IMR-90 (cell line): ENCODE results near the gene NAPSA. TPM values are rescaled to one million over a fixed set of nuclear protein-coding genes. Genes with fewer than 3 reads are reported as not detected.
A peak's percentile ranks its signal among the peaks of the same experiment; 100 is the strongest.

Source experiments
- ATAC-seq: fragments of 200-7000 bp; cut with Tn5 transposase; 2 replicates; pipeline ENCODE4 v1.9.1; 2020; ENCODE audit warnings: low read depth, mild to moderate bottlenecking, moderate library complexity
- BruUV-seq: library from RNA; stranded (reverse); fragments of 400-500 nt; replicated peaks from 2 replicates; lab custom pipeline; 2021; lab: Mats Ljungman, UMichigan
- CTCF ChIA-PET: fragments of 300-600 bp; formaldehyde crosslinking; extraction: SDS; loops from one replicate; lab custom pipeline; 2021; ENCODE audit warnings: antibody characterized with exemption; lab: Yijun Ruan, JAX
- POLR2A ChIA-PET: fragments of 300-600 bp; sonication (Branson Sonifier 250); formaldehyde crosslinking; loops from one replicate; lab custom pipeline; 2022; ENCODE audit warnings: antibody characterized with exemption; ENCODE audit not compliant: unreplicated experiment; lab: Charles Lee
- DNase-seq: peaks from one replicate; pipeline ENCODE4 v3.0.0; 2013
- H2AFZ ChIP-seq: replicated peaks from 2 replicates; pipeline ENCODE3; 2013; ENCODE audit warnings: low read length, mild to moderate bottlenecking; ENCODE audit not compliant: poor library complexity
- H2AK5ac ChIP-seq: 2 replicates; pipeline ENCODE4 v1.6.1; 2013; ENCODE audit warnings: low read depth, low read length, inconsistent platforms
- H2AK9ac ChIP-seq: replicated peaks from 2 replicates; pipeline ENCODE3; 2013; ENCODE audit warnings: mild to moderate bottlenecking, low read depth, low read length, moderate library complexity; ENCODE audit not compliant: poor library complexity
- H2BK120ac ChIP-seq: 2 replicates; pipeline ENCODE4 v1.6.1; 2013; ENCODE audit warnings: low read depth, low read length, inconsistent platforms
- H2BK15ac ChIP-seq: 3 replicates; pipeline ENCODE4 v1.6.1; 2013; ENCODE audit warnings: low read depth, low read length, inconsistent platforms
- H2BK20ac ChIP-seq: 2 replicates; pipeline ENCODE4 v1.6.1; 2013; ENCODE audit warnings: low read depth, mild to moderate bottlenecking, inconsistent platforms, low read length, moderate library complexity
- H2BK5ac ChIP-seq: 2 replicates; pipeline ENCODE4 v1.6.1; 2013; ENCODE audit warnings: mild to moderate bottlenecking, low read depth, low read length, inconsistent platforms; ENCODE audit not compliant: poor library complexity, severe bottlenecking
- H3K14ac ChIP-seq: replicated peaks from 2 replicates; pipeline ENCODE4 v1.6.1; 2013; ENCODE audit warnings: low read depth, low read length, inconsistent platforms
- H3K18ac ChIP-seq: 2 replicates; pipeline ENCODE4 v1.6.1; 2013; ENCODE audit warnings: low read depth, low read length, control low read depth
- H3K23ac ChIP-seq: 2 replicates; pipeline ENCODE4 v1.6.1; 2013; ENCODE audit warnings: low read depth, low read length, inconsistent platforms
- H3K27ac ChIP-seq: 2 replicates; pipeline ENCODE4 v1.5.1; 2013; ENCODE audit warnings: mild to moderate bottlenecking, control low read depth, low read length; ENCODE audit not compliant: insufficient read depth
- H3K27me3 ChIP-seq: 2 replicates; pipeline ENCODE4 v1.6.1; 2013; ENCODE audit warnings: low read length; ENCODE audit not compliant: control insufficient read depth, insufficient read depth
- H3K36me3 ChIP-seq: 2 replicates; pipeline ENCODE4 v1.6.1; 2013; ENCODE audit warnings: low read length, mixed read lengths; ENCODE audit not compliant: control insufficient read depth, insufficient read depth
- H3K4ac ChIP-seq: 2 replicates; pipeline ENCODE4 v1.6.1; 2013; ENCODE audit warnings: low read depth, low read length, inconsistent platforms
- H3K4me1 ChIP-seq: 2 replicates; pipeline ENCODE4 v1.6.1; 2013; ENCODE audit warnings: low read length, mixed read lengths; ENCODE audit not compliant: control insufficient read depth, insufficient read depth
- H3K4me2 ChIP-seq: 2 replicates; pipeline ENCODE4 v1.6.1; 2013; ENCODE audit warnings: low read depth, mild to moderate bottlenecking, control low read depth, low read length, moderate library complexity
- H3K4me3 ChIP-seq: 2 replicates; pipeline ENCODE4 v1.5.1; 2013; ENCODE audit warnings: low read depth, mild to moderate bottlenecking, control low read depth, low read length, moderate library complexity; ENCODE audit not compliant: insufficient read depth
- H3K56ac ChIP-seq: 2 replicates; pipeline ENCODE4 v1.6.1; 2013; ENCODE audit warnings: low read length, inconsistent platforms; ENCODE audit not compliant: insufficient read depth; ENCODE audit errors: extremely low read depth
- H3K79me1 ChIP-seq, 2 experiments: 2 replicates each; pipeline ENCODE4 v1.6.1; 2013; ENCODE audit warnings: low read length in 2 of 2, inconsistent platforms in 1 of 2, low read depth in 1 of 2
- H3K9ac ChIP-seq: 2 replicates; pipeline ENCODE4 v1.6.1; 2013; ENCODE audit warnings: low read depth, low read length, control low read depth
- H3K9me1 ChIP-seq: 2 replicates; pipeline ENCODE4 v1.6.1; 2013; ENCODE audit warnings: low read length, inconsistent platforms; ENCODE audit not compliant: insufficient read depth
- H3K9me3 ChIP-seq: 2 replicates; pipeline ENCODE4 v1.6.1; 2013; ENCODE audit warnings: low read length; ENCODE audit not compliant: control insufficient read depth, insufficient read depth
- H4K20me1 ChIP-seq: 2 replicates; pipeline ENCODE4 v1.6.1; 2013; ENCODE audit warnings: low read length, inconsistent platforms; ENCODE audit not compliant: insufficient read depth
- H4K5ac ChIP-seq: 2 replicates; pipeline ENCODE4 v1.6.1; 2013; ENCODE audit warnings: mild to moderate bottlenecking, low read depth, low read length, control low read depth
- H4K8ac ChIP-seq, 2 experiments: 2 replicates each; pipeline ENCODE4 v1.6.1; 2013; ENCODE audit warnings: low read depth in 2 of 2, low read length in 2 of 2, control low read depth in 1 of 2, inconsistent platforms in 1 of 2
- H4K91ac ChIP-seq: 2 replicates; pipeline ENCODE4 v1.6.1; 2013; ENCODE audit warnings: low read depth, low read length, inconsistent platforms; ENCODE audit not compliant: insufficient read depth
- BHLHE40 ChIP-seq: fragments of 150-350 bp; IDR thresholded peaks from 2 replicates; pipeline ENCODE4 v1.6.1; 2016; ENCODE audit warnings: mild to moderate bottlenecking, low read depth, low read length
- CEBPB ChIP-seq: IDR thresholded peaks from 2 replicates; pipeline ENCODE4 v1.6.1; 2012; ENCODE audit warnings: low read depth, low read length, improper control_type of control experiment
- CHD1 ChIP-seq: IDR thresholded peaks from 2 replicates; pipeline ENCODE4 v1.6.1; 2012; ENCODE audit warnings: low read depth, low read length, improper control_type of control experiment
- FOS ChIP-seq: fragments of 150-350 bp; IDR thresholded peaks from 2 replicates; pipeline ENCODE4 v1.6.1; 2016; ENCODE audit warnings: low read depth, low read length
- MAFK ChIP-seq: IDR thresholded peaks from 2 replicates; pipeline ENCODE4 v1.6.1; 2012; ENCODE audit warnings: low read depth, low read length, improper control_type of control experiment
- MAZ ChIP-seq: IDR thresholded peaks from 2 replicates; pipeline ENCODE4 v1.6.1; 2012; ENCODE audit warnings: low read depth, mild to moderate bottlenecking, low read length, improper control_type of control experiment, moderate library complexity, borderline replicate concordance
- MXI1 ChIP-seq: IDR thresholded peaks from 2 replicates; pipeline ENCODE4 v1.6.1; 2012; ENCODE audit warnings: low read depth, mild to moderate bottlenecking, low read length, moderate library complexity, borderline replicate concordance
- NFE2L2 ChIP-seq: fragments of 150-350 bp; IDR thresholded peaks from 2 replicates; pipeline ENCODE4 v1.6.1; 2016; ENCODE audit warnings: low read depth, mild to moderate bottlenecking, low read length
- POLR2A ChIP-seq: IDR thresholded peaks from 2 replicates; pipeline ENCODE4 v1.6.1; 2012; ENCODE audit warnings: mild to moderate bottlenecking, low read depth, low read length
- RAD21 ChIP-seq: IDR thresholded peaks from 2 replicates; pipeline ENCODE4 v1.6.1; 2012; ENCODE audit warnings: low read length, improper control_type of control experiment
- RCOR1 ChIP-seq: IDR thresholded peaks from 2 replicates; pipeline ENCODE4 v1.6.1; 2012; ENCODE audit warnings: mild to moderate bottlenecking, low read length, improper control_type of control experiment; ENCODE audit not compliant: insufficient replicate concordance
- RFX5 ChIP-seq: IDR thresholded peaks from 2 replicates; pipeline ENCODE4 v1.8.0; 2012; ENCODE audit warnings: low read depth, mild to moderate bottlenecking, low read length, moderate library complexity
- SMC3 ChIP-seq: fragments of 150-350 bp; IDR thresholded peaks from 2 replicates; pipeline ENCODE4 v1.6.1; 2016; ENCODE audit warnings: low read depth, mild to moderate bottlenecking, antibody characterized with exemption, low read length, moderate library complexity
- WGBS, 2 experiments: methylation state at CpG; one replicate each; pipeline versions ENCODE4 v1.1.5 to v1.1.7; 2013; ENCODE audit warnings: missing lambda C conversion rate in 2 of 2; ENCODE audit not compliant: insufficient read length in 1 of 2; ENCODE audit errors: extremely low coverage in 2 of 2; 5-methylcytosine and 5-hydroxymethylcytosine counted together
- dilution Hi-C: fragments of 300-500 bp; cut with HindIII; formaldehyde crosslinking; loops from one replicate; pipeline ENCODE4 v1.14.3; 2018; ENCODE audit warnings: low sequenced_read_pairs; ENCODE audit not compliant: unreplicated experiment
- in situ Hi-C: fragments of 300-500 bp; cut with MboI; formaldehyde crosslinking; loops from 3 replicates; pipeline ENCODE4 v1.14.3; 2019; ENCODE audit warnings: low sequenced_read_pairs, inconsistent platforms, mixed read lengths
- intact Hi-C: fragments of 100-400 bp; cut with micrococcal nuclease; formaldehyde crosslinking; loops from 2 replicates; pipeline ENCODE4 v1.10.0; 2022
- polyA plus RNA-seq, 3 experiments: library from polyadenylated mRNA; depleted of rRNA; stranded (reverse); fragments of >200 nt; gene quantifications; 2 replicates each; pipeline ENCODE4 v1.2.3, GENCODE V29; 2012; ENCODE audit warnings: low replicate concordance in 1 of 3
- total RNA-seq: library from RNA; depleted of rRNA; stranded (reverse); fragments of >200 nt; gene quantifications from 2 replicates; pipeline ENCODE4 v1.2.3, GENCODE V29; 2012
- TF ChIP-seq, protein P1 (sequence below): fragments of 150-350 bp; IDR thresholded peaks from 2 replicates; pipeline ENCODE4 v1.6.1; 2016; ENCODE audit warnings: low read depth, mild to moderate bottlenecking, low read length, moderate library complexity, borderline replicate concordance
- TF ChIP-seq, protein P2 (sequence below): fragments of 150-350 bp; IDR thresholded peaks from 2 replicates; pipeline ENCODE4 v1.6.1; 2017; ENCODE audit warnings: mild to moderate bottlenecking, antibody characterized with exemption, low read length, low read depth
- TF ChIP-seq, protein P3 (sequence below): conservative IDR thresholded peaks from 2 replicates; pipeline ENCODE4 v1.5.1; 2012; ENCODE audit warnings: mild to moderate bottlenecking, low read depth, low read length, improper control_type of control experiment

NAPSA gene
- total and polyA plus RNA-seq, 2 of the 4 experiments (the other 2 are of a cell fraction) = 0.39 TPM; not detected in 1

DNA sequence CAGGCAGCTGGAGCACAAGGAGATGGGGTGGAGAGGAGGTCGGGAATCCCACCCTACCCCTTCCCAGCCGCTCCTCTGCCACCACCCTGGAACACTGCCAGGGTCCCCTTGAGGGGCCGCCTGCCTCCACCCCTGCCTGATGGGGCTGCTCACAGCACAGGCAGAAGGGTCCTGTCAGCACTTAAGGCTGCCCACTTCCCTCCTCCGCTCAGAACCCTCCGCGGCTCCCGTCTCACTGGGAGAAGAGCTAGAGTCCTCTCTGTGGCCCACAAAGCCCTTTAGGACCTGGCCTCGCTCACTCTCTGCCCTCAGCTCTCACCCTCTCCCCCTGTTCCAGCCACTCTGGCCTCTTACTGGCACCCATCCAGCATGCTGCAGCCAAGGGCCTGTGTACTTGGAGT is 15.3 kb upstream of the NAPSA start:
- ATAC-seq (no peak), DNase-seq (no peak)
- Histone ChIP-seq H3K9me1 (peaks cover under 1% of the 10 kb centered on the region; the same call in 1 of the 2 replicates), H4K20me1 (peaks cover 12% of the 10 kb centered on the region), H3K14ac (no peak overlapping the region), H3K4me1 (no peaks in the 10 kb centered on the region; the same call in 1 of the 2 replicates), H2AK9ac (peak overlapping the region; percentile 29), H4K8ac (no peak overlapping the region), H3K27ac (no peak overlapping the region), H3K18ac (no peak overlapping the region), H4K91ac (no peak overlapping the region), H3K9me3 (no peaks in the 10 kb centered on the region), H3K27me3 (no peaks in the 10 kb centered on the region), H3K9ac (no peak overlapping the region), H2BK15ac (no peak overlapping the region), H2AK5ac (no peak overlapping the region), H3K56ac (no peak overlapping the region), H4K5ac (no peak overlapping the region), H2AFZ (no peak overlapping the region), H3K79me1 (peaks cover 0 to 43% of the 10 kb centered on the region in 2 experiments), H3K4me2 (no peak overlapping the region), H2BK120ac (no peak overlapping the region), H3K4ac (no peak overlapping the region), H3K36me3 (peaks cover 42% of the 10 kb centered on the region), H3K23ac (no peak overlapping the region), H3K4me3 (no peak overlapping the region), H2BK20ac (no peak overlapping the region), H2BK5ac (no peak overlapping the region)
- POLR2A ChIA-PET = no interaction called here
- 56% methylated on average over 3 of the region's 8 CpGs; no CpG with 5 or more reads in 1 of the 2 experiments for WGBS, 2 experiments
- in situ Hi-C loops = no loop called here
- no TSS peak for BruUV-seq
- intact Hi-C loops = no loop called here
- TF ChIP-seq MAZ (no peak), CEBPB (no peak), SMC3 (no peak), RAD21 (no peak), NFE2L2 (no peak), POLR2A (no peak), BHLHE40 (no peak), CHD1 (no peak), MAFK (no peak), MXI1 (no peak), RCOR1 (no peak), RFX5 (no peak), FOS (no peak)
- TF ChIP-seq, protein P1, sequence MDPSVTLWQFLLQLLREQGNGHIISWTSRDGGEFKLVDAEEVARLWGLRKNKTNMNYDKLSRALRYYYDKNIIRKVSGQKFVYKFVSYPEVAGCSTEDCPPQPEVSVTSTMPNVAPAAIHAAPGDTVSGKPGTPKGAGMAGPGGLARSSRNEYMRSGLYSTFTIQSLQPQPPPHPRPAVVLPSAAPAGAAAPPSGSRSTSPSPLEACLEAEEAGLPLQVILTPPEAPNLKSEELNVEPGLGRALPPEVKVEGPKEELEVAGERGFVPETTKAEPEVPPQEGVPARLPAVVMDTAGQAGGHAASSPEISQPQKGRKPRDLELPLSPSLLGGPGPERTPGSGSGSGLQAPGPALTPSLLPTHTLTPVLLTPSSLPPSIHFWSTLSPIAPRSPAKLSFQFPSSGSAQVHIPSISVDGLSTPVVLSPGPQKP = no peak
- TF ChIP-seq, protein P2, sequence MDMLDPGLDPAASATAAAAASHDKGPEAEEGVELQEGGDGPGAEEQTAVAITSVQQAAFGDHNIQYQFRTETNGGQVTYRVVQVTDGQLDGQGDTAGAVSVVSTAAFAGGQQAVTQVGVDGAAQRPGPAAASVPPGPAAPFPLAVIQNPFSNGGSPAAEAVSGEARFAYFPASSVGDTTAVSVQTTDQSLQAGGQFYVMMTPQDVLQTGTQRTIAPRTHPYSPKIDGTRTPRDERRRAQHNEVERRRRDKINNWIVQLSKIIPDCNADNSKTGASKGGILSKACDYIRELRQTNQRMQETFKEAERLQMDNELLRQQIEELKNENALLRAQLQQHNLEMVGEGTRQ = no peak
- TF ChIP-seq, protein P3, sequence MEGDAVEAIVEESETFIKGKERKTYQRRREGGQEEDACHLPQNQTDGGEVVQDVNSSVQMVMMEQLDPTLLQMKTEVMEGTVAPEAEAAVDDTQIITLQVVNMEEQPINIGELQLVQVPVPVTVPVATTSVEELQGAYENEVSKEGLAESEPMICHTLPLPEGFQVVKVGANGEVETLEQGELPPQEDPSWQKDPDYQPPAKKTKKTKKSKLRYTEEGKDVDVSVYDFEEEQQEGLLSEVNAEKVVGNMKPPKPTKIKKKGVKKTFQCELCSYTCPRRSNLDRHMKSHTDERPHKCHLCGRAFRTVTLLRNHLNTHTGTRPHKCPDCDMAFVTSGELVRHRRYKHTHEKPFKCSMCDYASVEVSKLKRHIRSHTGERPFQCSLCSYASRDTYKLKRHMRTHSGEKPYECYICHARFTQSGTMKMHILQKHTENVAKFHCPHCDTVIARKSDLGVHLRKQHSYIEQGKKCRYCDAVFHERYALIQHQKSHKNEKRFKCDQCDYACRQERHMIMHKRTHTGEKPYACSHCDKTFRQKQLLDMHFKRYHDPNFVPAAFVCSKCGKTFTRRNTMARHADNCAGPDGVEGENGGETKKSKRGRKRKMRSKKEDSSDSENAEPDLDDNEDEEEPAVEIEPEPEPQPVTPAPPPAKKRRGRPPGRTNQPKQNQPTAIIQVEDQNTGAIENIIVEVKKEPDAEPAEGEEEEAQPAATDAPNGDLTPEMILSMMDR = no peak
- CTCF ChIA-PET = no interaction called here
- dilution Hi-C loops = no loop called here
